NT2/D1 (cell line): Measurements from ENCODE around the gene TMEM256.

Source experiments
- SUZ12 ChIP-seq: IDR thresholded peaks from 2 replicates; pipeline ENCODE4 v1.6.1; 2011; ENCODE audit not compliant: insufficient read length, insufficient read depth; ENCODE audit errors: extremely low read depth
- YY1 ChIP-seq: IDR thresholded peaks from 2 replicates; pipeline ENCODE4 v1.6.1; 2011; ENCODE audit not compliant: insufficient read length, insufficient read depth

DNA sequence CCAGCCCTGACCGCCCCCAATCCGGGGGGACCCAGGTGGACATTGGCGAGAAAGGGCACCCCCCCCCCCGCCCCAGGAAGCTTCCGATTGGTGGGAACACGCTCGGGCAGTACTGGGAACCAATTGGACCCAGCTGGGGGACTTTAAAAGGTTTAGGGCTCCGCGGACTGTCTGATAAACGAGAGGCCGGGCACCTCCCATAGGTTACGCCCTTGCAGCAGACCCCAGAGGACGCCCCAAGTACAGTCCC lies 245 bp downstream of the TMEM256 start:
- TF ChIP-seq SUZ12 (no peak), YY1 (no peak)
